ENCODE measurements around the gene ZACN. TPM values are rescaled to one million over a fixed set of nuclear protein-coding genes. Genes with fewer than 3 reads are reported as not detected.

ZACN gene
- total RNA-seq, 4 donors from 2014 or later, result 0.13 TPM; not detected in 3

GRCh38 chr17:76049836-76050537 is 29.0 kb upstream of the ZACN start:
- Histone ChIP-seq H3K4me1 (no peaks in the 10 kb centered on the region), H3K9me3 (no peaks in the 10 kb centered on the region), H3K4me3 (no peak overlapping the region), H3K27me3 (no peaks in the 10 kb centered on the region), H3K36me3 (peaks cover 67 to 100% (median 89%) of the 10 kb centered on the region in 4 donors), H3K27ac (replicated peaks in 1 of 4) (no peak overlapping the region)
- no peak for DNase-seq (ENCODE audit: extremely low spot score)
- WGBS, result 87% methylated on average over 10 of the region's 15 CpGs
- TF ChIP-seq POLR2AphosphoS5 (IDR thresholded peaks at IDR 0.05) (no peak), POLR2A (IDR thresholded peaks at IDR 0.05; ENCODE audit: low read depth) (no peak), EP300 (IDR thresholded peaks at IDR 0.05) (no peak)
- TF ChIP-seq, protein P1, sequence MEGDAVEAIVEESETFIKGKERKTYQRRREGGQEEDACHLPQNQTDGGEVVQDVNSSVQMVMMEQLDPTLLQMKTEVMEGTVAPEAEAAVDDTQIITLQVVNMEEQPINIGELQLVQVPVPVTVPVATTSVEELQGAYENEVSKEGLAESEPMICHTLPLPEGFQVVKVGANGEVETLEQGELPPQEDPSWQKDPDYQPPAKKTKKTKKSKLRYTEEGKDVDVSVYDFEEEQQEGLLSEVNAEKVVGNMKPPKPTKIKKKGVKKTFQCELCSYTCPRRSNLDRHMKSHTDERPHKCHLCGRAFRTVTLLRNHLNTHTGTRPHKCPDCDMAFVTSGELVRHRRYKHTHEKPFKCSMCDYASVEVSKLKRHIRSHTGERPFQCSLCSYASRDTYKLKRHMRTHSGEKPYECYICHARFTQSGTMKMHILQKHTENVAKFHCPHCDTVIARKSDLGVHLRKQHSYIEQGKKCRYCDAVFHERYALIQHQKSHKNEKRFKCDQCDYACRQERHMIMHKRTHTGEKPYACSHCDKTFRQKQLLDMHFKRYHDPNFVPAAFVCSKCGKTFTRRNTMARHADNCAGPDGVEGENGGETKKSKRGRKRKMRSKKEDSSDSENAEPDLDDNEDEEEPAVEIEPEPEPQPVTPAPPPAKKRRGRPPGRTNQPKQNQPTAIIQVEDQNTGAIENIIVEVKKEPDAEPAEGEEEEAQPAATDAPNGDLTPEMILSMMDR (IDR thresholded peaks at IDR 0.05), result no peak
- intact Hi-C loops (cut with DNase I), result no loop called here

DNA sequence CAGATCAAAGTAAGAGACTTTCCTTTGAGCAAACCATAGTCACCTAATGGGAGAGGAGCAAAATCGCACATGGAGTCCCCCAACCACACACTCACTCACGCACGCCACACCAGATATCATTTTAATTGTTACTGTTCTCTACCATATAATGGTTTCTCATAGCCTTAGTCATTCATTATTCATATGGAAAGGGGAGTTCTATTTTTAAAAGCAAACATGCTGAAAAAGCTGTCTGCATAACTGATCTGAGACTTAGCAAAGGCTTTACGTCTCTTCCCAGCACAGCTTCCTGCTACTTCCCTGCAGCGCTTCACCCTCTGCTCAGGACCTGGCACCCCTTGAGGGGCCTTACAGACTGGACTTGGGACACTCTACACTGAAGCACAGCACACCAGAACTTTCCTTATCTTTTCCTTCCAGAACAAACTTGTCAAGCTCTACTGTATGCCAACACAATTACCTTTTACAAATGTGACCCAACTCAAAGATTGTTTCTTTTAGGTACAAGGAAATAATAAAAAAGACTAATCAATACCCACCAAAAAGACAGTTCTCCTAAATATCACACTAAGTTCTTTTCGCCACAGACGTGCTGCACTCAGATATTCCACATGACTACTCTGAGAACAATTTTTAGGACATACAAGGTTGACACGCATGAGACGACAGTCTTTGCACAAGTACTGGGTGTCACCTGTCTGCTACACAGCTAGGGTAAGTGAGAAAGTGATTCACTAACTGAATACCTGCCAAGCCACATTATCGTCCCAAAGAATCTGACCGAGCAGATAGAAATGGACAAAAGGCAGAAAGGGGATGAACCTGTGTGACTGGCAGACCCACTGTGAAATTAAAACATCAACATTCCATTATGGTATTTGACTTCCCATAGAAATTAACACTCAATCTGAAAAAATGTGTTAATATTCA is 28.2 kb upstream of the ZACN start:
- H3K36me3 ChIP-seq, result peaks cover 67 to 100% (median 89%) of the 10 kb centered on the region in 4 donors
- intact Hi-C loops (cut with DNase I), result no loop called here
- H3K4me3 ChIP-seq, result no peak overlapping the region
- H3K9me3 ChIP-seq, result no peaks in the 10 kb centered on the region
- no peak for DNase-seq (ENCODE audit: extremely low spot score)
- no peak overlapping the region for H3K27ac ChIP-seq (replicated peaks in 1 of 4)
- no peaks in the 10 kb centered on the region for H3K27me3 ChIP-seq
- H3K4me1 ChIP-seq, result no peaks in the 10 kb centered on the region
- WGBS, result 89% methylated on average over 11 of the region's 11 CpGs
- TF ChIP-seq POLR2A (IDR thresholded peaks at IDR 0.05; ENCODE audit: low read depth), result no peak
- no peak for TF ChIP-seq EP300 (IDR thresholded peaks at IDR 0.05)
- TF ChIP-seq, protein P1 (IDR thresholded peaks at IDR 0.05), result no peak
- TF ChIP-seq POLR2AphosphoS5 (IDR thresholded peaks at IDR 0.05), result no peak

DNA sequence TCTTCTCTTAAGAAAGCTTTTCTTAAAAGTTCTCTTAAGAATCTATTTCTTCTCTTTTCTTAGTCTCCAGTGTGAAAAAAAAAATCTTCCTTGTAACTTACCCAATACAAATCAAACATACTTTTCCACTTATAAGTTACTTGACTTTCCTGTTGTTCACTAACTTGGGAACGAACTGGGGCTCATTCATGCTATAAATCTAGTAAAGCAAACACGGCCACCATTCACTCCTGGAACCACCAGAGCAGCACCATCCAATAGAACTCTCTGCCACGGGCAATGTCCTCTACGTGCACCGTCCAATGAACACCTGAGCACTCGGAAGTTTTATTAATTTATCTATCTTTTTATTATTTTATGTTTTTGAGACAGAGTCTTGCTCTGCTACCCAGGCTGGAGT is 27.4 kb upstream of the ZACN start:
- H3K36me3 ChIP-seq, result peaks cover 60 to 100% (median 89%) of the 10 kb centered on the region in 4 donors
- intact Hi-C loops (cut with DNase I), result no loop called here
- no peak overlapping the region for H3K27ac ChIP-seq (replicated peaks in 1 of 4)
- WGBS, result 84% methylated on average over 6 of the region's 6 CpGs
- no peaks in the 10 kb centered on the region for H3K27me3 ChIP-seq
- no peaks in the 10 kb centered on the region for H3K4me1 ChIP-seq
- no peaks in the 10 kb centered on the region for H3K9me3 ChIP-seq
- H3K4me3 ChIP-seq, result no peak overlapping the region
- DNase-seq (ENCODE audit: extremely low spot score), result no peak
- no peak for TF ChIP-seq EP300 (IDR thresholded peaks at IDR 0.05)

- DNase-seq (ENCODE audit: extremely low spot score), result no peak
- Histone ChIP-seq H3K27me3 (no peaks in the 10 kb centered on the region), H3K36me3 (peaks cover 63 to 100% (median 89%) of the 10 kb centered on the region in 4 donors), H3K4me3 (no peak overlapping the region), H3K27ac (replicated peaks in 1 of 4) (no peak overlapping the region), H3K4me1 (no peaks in the 10 kb centered on the region), H3K9me3 (no peaks in the 10 kb centered on the region)
- intact Hi-C loops (cut with DNase I), result no loop called here
- TF ChIP-seq, protein P1 (IDR thresholded peaks at IDR 0.05), result no peak
- TF ChIP-seq EP300 (IDR thresholded peaks at IDR 0.05) (no peak), POLR2A (IDR thresholded peaks at IDR 0.05; ENCODE audit: low read depth) (no peak), POLR2AphosphoS5 (IDR thresholded peaks at IDR 0.05) (no peak)
- WGBS, result 82% methylated on average over 17 of the region's 17 CpGs
Observed at GRCh38 chr17:76053246-76054111, 25.5 kb upstream of the ZACN start.
